ENCODE measurements around the gene NKAIN1.

Gene NKAIN1

DNA sequence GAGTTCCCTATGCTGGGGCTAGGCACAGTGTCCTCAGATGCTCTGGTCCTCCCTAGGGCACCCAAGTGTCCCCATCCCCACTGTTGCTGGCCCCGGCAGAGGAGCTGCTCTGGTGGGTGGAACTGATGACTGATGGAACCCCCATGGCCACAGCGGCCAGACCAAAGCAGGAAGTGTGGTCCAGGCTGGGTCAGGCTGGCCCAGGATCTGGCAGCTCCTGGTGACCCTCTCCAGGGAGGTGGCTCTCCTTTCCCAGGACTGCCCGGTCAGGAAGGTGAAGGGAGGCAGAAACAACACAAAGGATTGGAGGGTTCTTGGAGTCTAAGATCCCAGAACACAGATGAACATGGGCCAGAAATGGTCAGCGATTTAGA, 1.1 kb downstream of the NKAIN1 start:
- DNase-seq (ENCODE audit: insufficient read length, low spot score), result no peak
- no peak for TF ChIP-seq POLR2AphosphoS5 (IDR thresholded peaks at IDR 0.05; ENCODE audit: low read depth, low read length)
- no peak for TF ChIP-seq PAX5 (IDR thresholded peaks at IDR 0.05; ENCODE audit: insufficient read depth, low read length, severe bottlenecking)
- TF ChIP-seq SPI1 (IDR thresholded peaks at IDR 0.05; ENCODE audit: low read depth, low read length), result no peak
- TF ChIP-seq POLR2A (IDR thresholded peaks at IDR 0.05; ENCODE audit: low read depth, low read length), result no peak
- no peak for TF ChIP-seq TAF1 (IDR thresholded peaks at IDR 0.05; ENCODE audit: low read depth, low read length)
- TF ChIP-seq POU2F2 (IDR thresholded peaks at IDR 0.05; ENCODE audit: low read depth, low read length), result no peak
- no peak for FAIRE-seq

DNA sequence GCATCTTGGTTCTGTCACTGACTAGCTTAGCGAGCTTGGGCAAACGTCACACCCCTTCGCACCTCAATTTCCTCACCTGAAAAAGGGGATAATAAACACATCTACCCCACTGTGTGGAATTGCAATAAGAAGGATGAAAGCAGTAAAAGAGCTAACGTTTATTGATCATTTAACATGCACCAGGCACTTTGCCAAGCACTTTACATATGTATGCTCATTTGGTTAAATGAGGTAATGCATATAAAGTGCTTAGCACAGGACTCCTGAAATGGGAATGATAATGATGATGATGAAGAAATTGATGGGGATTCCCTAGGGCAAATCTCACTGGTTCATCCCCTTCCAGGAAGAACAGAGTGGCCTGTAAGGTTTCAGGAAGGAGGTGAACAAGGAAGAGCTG, 4.8 kb downstream of the NKAIN1 start:
- FAIRE-seq, result no peak

DNA sequence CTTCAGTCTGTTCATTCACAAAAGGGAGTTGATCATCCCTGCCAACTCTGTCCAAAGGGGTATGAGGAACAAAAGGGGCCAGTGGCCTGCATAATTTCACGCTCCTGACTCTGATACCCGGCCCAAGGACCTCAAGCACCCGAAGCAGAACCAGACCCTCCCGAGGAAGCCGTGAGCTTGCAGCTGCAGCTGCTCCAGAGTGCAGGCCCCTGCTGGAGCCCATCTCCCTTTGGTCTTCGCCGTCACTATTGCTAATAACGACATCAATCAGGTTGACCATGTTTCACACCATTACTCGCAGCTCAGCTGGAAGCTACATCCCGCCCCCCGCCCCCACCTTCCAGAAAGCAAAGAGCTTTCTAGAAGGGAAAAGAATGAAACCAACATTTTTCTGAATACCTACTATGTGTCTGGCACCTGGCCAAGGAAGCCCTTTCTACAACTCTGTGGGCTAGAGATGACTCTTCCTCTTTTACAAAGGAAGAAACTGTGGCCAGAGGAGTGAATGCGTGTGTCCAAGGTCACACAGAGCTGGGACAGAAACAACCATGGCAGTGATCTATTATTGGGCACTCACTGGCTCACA, 5.5 kb downstream of the NKAIN1 start:
- no peak for FAIRE-seq
- DNase-seq (ENCODE audit: insufficient read length, low spot score), result no peak
- TF ChIP-seq SPI1 (IDR thresholded peaks at IDR 0.05; ENCODE audit: low read depth, low read length) (no peak), POLR2AphosphoS5 (IDR thresholded peaks at IDR 0.05; ENCODE audit: low read depth, low read length) (no peak), PAX5 (IDR thresholded peaks at IDR 0.05; ENCODE audit: insufficient read depth, low read length, severe bottlenecking) (no peak), TAF1 (IDR thresholded peaks at IDR 0.05; ENCODE audit: low read depth, low read length) (no peak), POLR2A (IDR thresholded peaks at IDR 0.05; ENCODE audit: low read depth, low read length) (no peak), POU2F2 (IDR thresholded peaks at IDR 0.05; ENCODE audit: low read depth, low read length) (no peak)

More for the DNA sequence above, 4.8 kb downstream of the NKAIN1 start:
- TF ChIP-seq PAX5 (IDR thresholded peaks at IDR 0.05; ENCODE audit: insufficient read depth, low read length, severe bottlenecking) (no peak), POU2F2 (IDR thresholded peaks at IDR 0.05; ENCODE audit: low read depth, low read length) (no peak), POLR2AphosphoS5 (IDR thresholded peaks at IDR 0.05; ENCODE audit: low read depth, low read length) (no peak), TAF1 (IDR thresholded peaks at IDR 0.05; ENCODE audit: low read depth, low read length) (no peak), SPI1 (IDR thresholded peaks at IDR 0.05; ENCODE audit: low read depth, low read length) (no peak), POLR2A (IDR thresholded peaks at IDR 0.05; ENCODE audit: low read depth, low read length) (no peak)
- no peak for DNase-seq (ENCODE audit: insufficient read length, low spot score)

DNA sequence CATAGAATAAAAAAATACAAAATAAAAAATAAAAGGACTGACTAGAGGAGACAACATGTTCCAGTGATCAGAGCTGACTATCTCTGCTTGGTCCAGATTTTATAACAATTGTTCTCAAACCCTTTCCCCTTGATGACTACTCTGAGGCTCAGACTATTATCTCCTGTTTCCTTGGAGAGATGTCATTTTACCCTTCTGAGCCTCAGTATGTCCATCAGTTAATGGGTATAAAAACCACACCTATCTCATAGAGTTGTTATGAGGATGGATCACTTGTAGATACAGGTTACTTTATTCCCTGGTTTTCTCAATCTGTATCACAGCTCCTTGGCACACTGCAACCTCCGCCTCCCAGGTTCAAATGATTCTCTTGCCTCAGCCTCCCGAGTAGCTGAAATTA, 7.0 kb downstream of the NKAIN1 start:
- no peak for FAIRE-seq
- TF ChIP-seq TAF1 (IDR thresholded peaks at IDR 0.05; ENCODE audit: low read depth, low read length), result no peak
- no peak for TF ChIP-seq POLR2A (IDR thresholded peaks at IDR 0.05; ENCODE audit: low read depth, low read length)
- no peak for TF ChIP-seq SPI1 (IDR thresholded peaks at IDR 0.05; ENCODE audit: low read depth, low read length)
- no peak for TF ChIP-seq PAX5 (IDR thresholded peaks at IDR 0.05; ENCODE audit: insufficient read depth, low read length, severe bottlenecking)
- no peak for TF ChIP-seq POU2F2 (IDR thresholded peaks at IDR 0.05; ENCODE audit: low read depth, low read length)
- no peak for TF ChIP-seq POLR2AphosphoS5 (IDR thresholded peaks at IDR 0.05; ENCODE audit: low read depth, low read length)

DNA sequence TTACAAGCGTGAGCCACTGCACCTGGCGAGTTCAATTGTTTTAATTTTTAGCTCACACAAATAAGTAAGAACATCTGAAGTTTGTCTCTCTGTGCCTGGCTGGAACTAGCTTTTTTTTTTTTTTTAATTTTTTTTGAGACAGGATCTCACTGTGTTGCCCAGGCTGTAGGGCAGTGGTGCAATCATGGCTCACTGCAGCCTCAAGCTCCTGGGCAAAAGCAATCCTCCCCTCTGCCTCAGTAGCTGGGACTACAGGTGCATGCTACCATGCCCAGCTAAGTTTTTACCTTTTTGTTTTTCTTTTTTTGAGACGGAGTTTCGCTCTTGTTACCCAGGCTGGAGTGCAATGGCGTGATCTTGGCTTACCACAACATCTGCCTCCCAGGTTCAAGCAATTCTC, 7.9 kb downstream of the NKAIN1 start:
- no peak for FAIRE-seq

More for the DNA sequence above, 7.0 kb downstream of the NKAIN1 start:
- DNase-seq (ENCODE audit: insufficient read length, low spot score), result no peak

DNA sequence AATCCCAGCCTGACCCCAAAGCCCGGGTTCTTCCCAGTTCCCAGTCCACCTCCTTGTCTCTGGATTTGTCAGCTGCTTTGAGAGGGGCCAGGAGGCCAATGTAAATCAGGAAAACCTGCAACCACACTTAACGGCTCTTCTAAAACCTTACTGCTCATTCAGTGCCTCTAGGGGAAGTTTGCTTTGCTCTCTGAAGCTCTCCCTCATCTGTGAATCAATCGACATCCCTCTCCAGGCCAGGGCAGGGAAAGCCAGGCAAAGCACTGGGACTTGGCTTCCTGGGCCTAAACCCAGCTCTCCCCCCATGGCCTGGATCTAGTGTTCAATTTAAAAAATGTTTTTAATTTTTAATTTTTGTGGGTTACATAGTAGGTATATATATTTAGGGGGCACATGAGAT, 9.3 kb downstream of the NKAIN1 start:
- no peak for DNase-seq (ENCODE audit: insufficient read length, low spot score)
- FAIRE-seq, result no peak
- no peak for TF ChIP-seq TAF1 (IDR thresholded peaks at IDR 0.05; ENCODE audit: low read depth, low read length)
- TF ChIP-seq POU2F2 (IDR thresholded peaks at IDR 0.05; ENCODE audit: low read depth, low read length), result no peak
- TF ChIP-seq POLR2AphosphoS5 (IDR thresholded peaks at IDR 0.05; ENCODE audit: low read depth, low read length), result no peak
- TF ChIP-seq PAX5 (IDR thresholded peaks at IDR 0.05; ENCODE audit: insufficient read depth, low read length, severe bottlenecking), result no peak
- no peak for TF ChIP-seq POLR2A (IDR thresholded peaks at IDR 0.05; ENCODE audit: low read depth, low read length)
- TF ChIP-seq SPI1 (IDR thresholded peaks at IDR 0.05; ENCODE audit: low read depth, low read length), result no peak

More for the DNA sequence above, 7.9 kb downstream of the NKAIN1 start:
- DNase-seq (ENCODE audit: insufficient read length, low spot score), result no peak
- TF ChIP-seq POLR2AphosphoS5 (IDR thresholded peaks at IDR 0.05; ENCODE audit: low read depth, low read length) (no peak), POLR2A (IDR thresholded peaks at IDR 0.05; ENCODE audit: low read depth, low read length) (no peak), POU2F2 (IDR thresholded peaks at IDR 0.05; ENCODE audit: low read depth, low read length) (no peak), SPI1 (IDR thresholded peaks at IDR 0.05; ENCODE audit: low read depth, low read length) (no peak), TAF1 (IDR thresholded peaks at IDR 0.05; ENCODE audit: low read depth, low read length) (no peak), PAX5 (IDR thresholded peaks at IDR 0.05; ENCODE audit: insufficient read depth, low read length, severe bottlenecking) (no peak)

DNA sequence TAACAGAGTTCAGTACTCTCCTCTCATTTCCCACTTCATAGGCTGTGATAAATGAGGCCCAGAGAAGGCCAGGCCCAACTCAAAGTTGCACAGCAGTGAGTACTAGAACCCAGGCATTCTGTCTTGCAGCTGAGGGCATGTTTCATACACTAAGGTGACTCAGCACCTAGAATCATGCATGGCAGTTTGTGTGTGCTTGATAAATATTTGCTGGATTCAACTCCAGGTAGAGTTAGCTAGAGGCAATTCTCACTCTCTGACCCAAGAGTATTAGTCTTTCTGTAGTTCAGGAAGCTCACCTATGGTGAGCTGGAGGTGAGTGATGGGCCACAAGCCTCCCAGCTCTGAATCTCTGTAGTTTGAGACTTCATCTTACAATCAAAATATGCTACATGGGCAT, 10.7 kb downstream of the NKAIN1 start:
- FAIRE-seq (no peak), DNase-seq (ENCODE audit: insufficient read length, low spot score) (no peak)
- TF ChIP-seq POLR2A (IDR thresholded peaks at IDR 0.05; ENCODE audit: low read depth, low read length) (no peak), SPI1 (IDR thresholded peaks at IDR 0.05; ENCODE audit: low read depth, low read length) (no peak), POLR2AphosphoS5 (IDR thresholded peaks at IDR 0.05; ENCODE audit: low read depth, low read length) (no peak), PAX5 (IDR thresholded peaks at IDR 0.05; ENCODE audit: insufficient read depth, low read length, severe bottlenecking) (no peak), TAF1 (IDR thresholded peaks at IDR 0.05; ENCODE audit: low read depth, low read length) (no peak), POU2F2 (IDR thresholded peaks at IDR 0.05; ENCODE audit: low read depth, low read length) (no peak)

DNA sequence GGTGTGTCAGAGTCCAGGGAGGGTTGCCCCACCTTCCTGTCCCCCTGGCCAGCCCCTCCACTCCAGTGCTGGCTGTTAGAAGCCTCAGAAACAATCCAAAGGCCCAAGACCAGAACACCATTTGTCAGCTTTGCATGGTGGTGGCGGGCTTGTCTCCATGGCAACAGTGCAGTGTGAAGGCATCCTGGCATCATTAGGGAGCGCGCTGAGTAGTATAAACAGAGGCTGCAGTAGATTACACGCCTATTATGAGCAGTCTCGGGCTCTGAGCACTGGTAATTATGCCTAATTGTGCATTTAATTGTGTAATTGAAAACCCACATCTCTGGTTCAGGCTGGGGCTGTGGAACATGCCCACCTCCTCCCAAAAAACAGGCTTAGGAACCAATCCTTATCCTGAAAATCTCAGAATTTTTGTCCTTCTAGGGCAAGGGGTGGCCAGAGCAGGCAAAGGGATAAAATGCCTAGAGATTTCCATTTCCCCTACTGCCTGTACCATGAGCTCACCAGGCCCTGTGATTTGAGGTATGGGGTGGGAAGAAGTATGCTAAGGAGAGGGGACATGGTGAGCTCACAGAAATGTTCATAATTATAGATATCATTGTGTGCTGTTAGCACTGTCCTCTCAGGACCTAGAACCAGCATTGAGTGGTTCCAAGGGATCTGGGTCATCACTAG, 11.7 kb downstream of the NKAIN1 start:
- no peak for TF ChIP-seq TAF1 (IDR thresholded peaks at IDR 0.05; ENCODE audit: low read depth, low read length)
- no peak for TF ChIP-seq SPI1 (IDR thresholded peaks at IDR 0.05; ENCODE audit: low read depth, low read length)
- no peak for TF ChIP-seq POLR2A (IDR thresholded peaks at IDR 0.05; ENCODE audit: low read depth, low read length)
- no peak for TF ChIP-seq POU2F2 (IDR thresholded peaks at IDR 0.05; ENCODE audit: low read depth, low read length)
- no peak for TF ChIP-seq PAX5 (IDR thresholded peaks at IDR 0.05; ENCODE audit: insufficient read depth, low read length, severe bottlenecking)
- TF ChIP-seq POLR2AphosphoS5 (IDR thresholded peaks at IDR 0.05; ENCODE audit: low read depth, low read length), result no peak
- DNase-seq (ENCODE audit: insufficient read length, low spot score), result no peak
- FAIRE-seq, result no peak

DNA sequence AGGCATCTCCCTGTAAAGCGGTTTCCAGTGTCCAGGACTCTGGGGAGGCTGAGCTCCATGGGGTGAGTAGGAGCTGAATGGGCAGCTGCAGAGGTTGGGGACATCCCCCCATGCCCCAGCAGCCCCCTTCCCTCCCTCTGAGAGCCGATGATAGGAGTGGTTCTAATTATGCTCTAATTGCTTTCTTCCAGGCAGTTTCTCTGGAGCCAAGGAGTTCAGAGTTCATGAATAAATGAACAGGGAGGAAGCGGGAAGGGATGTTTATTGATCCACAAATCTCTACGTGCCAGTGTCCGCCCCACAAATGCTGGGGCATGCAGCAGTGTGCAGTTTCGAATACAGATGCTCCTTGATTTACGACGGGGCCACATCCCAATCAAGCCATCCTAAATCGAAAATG, 15.6 kb downstream of the NKAIN1 start:
- TF ChIP-seq POU2F2 (IDR thresholded peaks at IDR 0.05; ENCODE audit: low read depth, low read length) (no peak), POLR2AphosphoS5 (IDR thresholded peaks at IDR 0.05; ENCODE audit: low read depth, low read length) (no peak), PAX5 (IDR thresholded peaks at IDR 0.05; ENCODE audit: insufficient read depth, low read length, severe bottlenecking) (no peak), POLR2A (IDR thresholded peaks at IDR 0.05; ENCODE audit: low read depth, low read length) (no peak), TAF1 (IDR thresholded peaks at IDR 0.05; ENCODE audit: low read depth, low read length) (no peak)

More for the DNA sequence above, 15.6 kb downstream of the NKAIN1 start:
- no peak for FAIRE-seq
- DNase-seq (ENCODE audit: insufficient read length, low spot score), result no peak
